B cell (primary cell): ENCODE results near the gene MLH1. TPM values are rescaled to one million over a fixed set of nuclear protein-coding genes. Genes with fewer than 3 reads are reported as not detected.

ENCODE experiments used
- ATAC-seq: fragments of 200-7000 bp; cut with Tn5 transposase; one replicate; pipeline ENCODE4 v1.10.0; 2021; ENCODE audit warnings: low read depth, mild to moderate bottlenecking, moderate number of reproducible peaks, moderate library complexity
- CTCF ChIA-PET: fragments of 350-600 bp; sonication (Branson Sonifier 250); formaldehyde crosslinking; loops from one replicate; lab custom pipeline; 2021; ENCODE audit warnings: antibody characterized with exemption, inconsistent platforms; lab: Charles Lee
- POLR2A ChIA-PET: fragments of 350-600 bp; sonication (Branson Sonifier 250); formaldehyde crosslinking; loops from one replicate; lab custom pipeline; 2021; ENCODE audit warnings: antibody characterized with exemption; lab: Charles Lee
- DNase-seq: peaks from one replicate; pipeline ENCODE4 v3.0.0; 2013
- H2AFZ ChIP-seq: 2 replicates; pipeline ENCODE4 v1.6.1; 2012; ENCODE audit warnings: mild to moderate bottlenecking, low read depth, low read length; ENCODE audit not compliant: insufficient read depth, poor library complexity, severe bottlenecking
- H3K27ac ChIP-seq, 2 donors: 1 replicate in 1 of 2; 2 replicates in 1 of 2; pipeline ENCODE4 v1.5.1; 2012 to 2013; ENCODE audit warnings: low read length in 2 of 2, mild to moderate bottlenecking in 2 of 2, moderate library complexity in 1 of 2
- H3K27me3 ChIP-seq, 4 experiments: fragments of 200-600 bp in 1 of 4; sonication (generic) in 1 of 4; replicated peaks in 1 of 4; 1 replicate in 2 of 4; 2 replicates in 2 of 4; pipeline versions ENCODE4 v1.6.1 to v1.7.0; 2013 to 2016; ENCODE audit warnings: low read length in 3 of 4, mild to moderate bottlenecking in 2 of 4, mixed read lengths in 1 of 4, moderate library complexity in 1 of 4; ENCODE audit not compliant: insufficient read depth in 4 of 4, control insufficient read depth in 3 of 4; ENCODE audit errors: control extremely low read depth in 1 of 4
- H3K36me3 ChIP-seq, 2 experiments: replicated peaks in 1 of 2; 1 replicate in 1 of 2; 2 replicates in 1 of 2; pipeline versions ENCODE4 v1.6.1 to v1.7.1; 2013; ENCODE audit warnings: low read length in 1 of 2; ENCODE audit not compliant: insufficient read depth in 2 of 2, control insufficient read depth in 1 of 2; ENCODE audit errors: control extremely low read depth in 1 of 2, extremely low read depth in 1 of 2
- H3K4me1 ChIP-seq, 2 donors: fragments of 200-600 bp in 1 of 2; sonication (generic) in 1 of 2; 1 replicate in 1 of 2; 2 replicates in 1 of 2; pipeline versions ENCODE4 v1.5.1 to v1.6.1; 2013 to 2017; ENCODE audit warnings: low read length in 2 of 2; ENCODE audit not compliant: control insufficient read depth in 2 of 2, insufficient read depth in 2 of 2
- H3K4me2 ChIP-seq: replicated peaks from 2 replicates; pipeline ENCODE3; 2012; ENCODE audit warnings: mild to moderate bottlenecking, low read depth, low read length; ENCODE audit not compliant: poor library complexity, severe bottlenecking
- H3K4me3 ChIP-seq, 5 experiments: fragments of 200-600 bp in 1 of 5; sonication (generic) in 1 of 5; 1 replicate in 3 of 5; 2 replicates in 2 of 5; pipeline versions ENCODE4 v1.5.1 to v1.7.0; 2011 to 2016; ENCODE audit warnings: low read length in 4 of 5, mild to moderate bottlenecking in 4 of 5, low read depth in 2 of 5, control low read depth in 1 of 5, moderate library complexity in 1 of 5; ENCODE audit not compliant: insufficient read depth in 1 of 5; ENCODE audit errors: control extremely low read depth in 1 of 5, extremely low read depth in 1 of 5
- H3K79me2 ChIP-seq: fragments of 200-600 bp; sonication (generic); one replicate; pipeline ENCODE4 v1.6.0; 2016; ENCODE audit warnings: low read length; ENCODE audit not compliant: control insufficient read depth, insufficient read depth
- H3K9ac ChIP-seq: fragments of 200-600 bp; sonication (generic); 2 replicates; pipeline ENCODE4 v1.6.1; 2017; ENCODE audit warnings: mild to moderate bottlenecking, low read length, moderate library complexity
- H3K9me3 ChIP-seq, 3 donors: one replicate each; pipeline versions ENCODE4 v1.6.1 to v1.7.1; 2013; ENCODE audit warnings: low read length in 2 of 3; ENCODE audit not compliant: control insufficient read depth in 2 of 3, insufficient read depth in 1 of 3; ENCODE audit errors: control extremely low read depth in 1 of 3
- H4K20me1 ChIP-seq: 2 replicates; pipeline ENCODE4 v1.6.0; 2012; ENCODE audit warnings: mild to moderate bottlenecking, low read length; ENCODE audit not compliant: insufficient read depth, control insufficient read depth, poor library complexity, severe bottlenecking
- H3K27ac Mint-ChIP-seq: one replicate; pipeline ENCODE4 v1.8.0; 2021; ENCODE audit warnings: mixed read lengths
- H3K27me3 Mint-ChIP-seq: one replicate; pipeline ENCODE4 v1.8.0; 2021; ENCODE audit warnings: mixed read lengths
- H3K4me1 Mint-ChIP-seq: one replicate; pipeline ENCODE4 v1.8.0; 2021; ENCODE audit warnings: mixed read lengths
- H3K4me3 Mint-ChIP-seq: one replicate; pipeline ENCODE4 v1.8.0; 2021; ENCODE audit warnings: mixed read lengths
- H3K9me3 Mint-ChIP-seq: one replicate; pipeline ENCODE4 v1.8.0; 2022; ENCODE audit warnings: mixed read lengths; ENCODE audit not compliant: insufficient read depth
- EZH2 ChIP-seq: IDR thresholded peaks from 2 replicates; pipeline ENCODE4 v1.6.1; 2012; ENCODE audit warnings: borderline replicate concordance, low read depth, mild to moderate bottlenecking, moderate library complexity, low read length; ENCODE audit not compliant: insufficient read depth, poor library complexity, severe bottlenecking
- WGBS: methylation state at CpG from one replicate; pipeline ENCODE4 v1.1.5; 2013; ENCODE audit warnings: missing lambda C conversion rate; ENCODE audit not compliant: insufficient coverage; 5-methylcytosine and 5-hydroxymethylcytosine counted together
- intact Hi-C: fragments of 100-400 bp; cut with micrococcal nuclease; formaldehyde crosslinking; loops from one replicate; pipeline ENCODE4 v1.10.0; 2022
- polyA plus RNA-seq: library from polyadenylated mRNA; depleted of rRNA; stranded (reverse); fragments of >200 nt; gene quantifications from 2 replicates; pipeline ENCODE4 v1.2.3, GENCODE V29; 2012
- total RNA-seq, 2 donors: library from RNA; stranded (reverse); fragments of 120-200 nt in 1 of 2; gene quantifications; 1 replicate in 1 of 2; 2 replicates in 1 of 2; pipeline versions ENCODE4 v1.2.3 to v1.2.4, GENCODE V29; 2013 to 2022
- TF ChIP-seq, protein P1 (sequence below): fragments of 200-600 bp; IDR thresholded peaks from one replicate; pipeline ENCODE4 v1.8.0; 2022; ENCODE audit warnings: antibody characterized with exemption, mild to moderate bottlenecking

Gene MLH1
- total and polyA plus RNA-seq, 2 donors (not counting 1 experiment from before 2014, with no cell fraction given), result 22.4 to 38.5 TPM

GRCh38 chr3:37094636-37095035 is 101.3 kb downstream of the MLH1 start:
- Mint-ChIP-seq H3K9me3 (no peaks in the 10 kb centered on the region), H3K27ac (no peak overlapping the region), H3K4me3 (no peak overlapping the region), H3K4me1 (no peaks in the 10 kb centered on the region), H3K27me3 (no peaks in the 10 kb centered on the region)
- TF ChIP-seq, protein P1, sequence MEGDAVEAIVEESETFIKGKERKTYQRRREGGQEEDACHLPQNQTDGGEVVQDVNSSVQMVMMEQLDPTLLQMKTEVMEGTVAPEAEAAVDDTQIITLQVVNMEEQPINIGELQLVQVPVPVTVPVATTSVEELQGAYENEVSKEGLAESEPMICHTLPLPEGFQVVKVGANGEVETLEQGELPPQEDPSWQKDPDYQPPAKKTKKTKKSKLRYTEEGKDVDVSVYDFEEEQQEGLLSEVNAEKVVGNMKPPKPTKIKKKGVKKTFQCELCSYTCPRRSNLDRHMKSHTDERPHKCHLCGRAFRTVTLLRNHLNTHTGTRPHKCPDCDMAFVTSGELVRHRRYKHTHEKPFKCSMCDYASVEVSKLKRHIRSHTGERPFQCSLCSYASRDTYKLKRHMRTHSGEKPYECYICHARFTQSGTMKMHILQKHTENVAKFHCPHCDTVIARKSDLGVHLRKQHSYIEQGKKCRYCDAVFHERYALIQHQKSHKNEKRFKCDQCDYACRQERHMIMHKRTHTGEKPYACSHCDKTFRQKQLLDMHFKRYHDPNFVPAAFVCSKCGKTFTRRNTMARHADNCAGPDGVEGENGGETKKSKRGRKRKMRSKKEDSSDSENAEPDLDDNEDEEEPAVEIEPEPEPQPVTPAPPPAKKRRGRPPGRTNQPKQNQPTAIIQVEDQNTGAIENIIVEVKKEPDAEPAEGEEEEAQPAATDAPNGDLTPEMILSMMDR, result no peak
- no peak for TF ChIP-seq EZH2
- Histone ChIP-seq H3K4me2 (no peak overlapping the region), H3K27ac (no peak overlapping the region), H3K79me2 (no peaks in the 10 kb centered on the region), H3K27me3 (no peaks in the 10 kb centered on the region), H3K4me1 (no peaks in the 10 kb centered on the region), H3K36me3 (peaks cover 4 to 7% of the 10 kb centered on the region in 2 experiments), H2AFZ (no peak overlapping the region), H3K9me3 (no peaks in the 10 kb centered on the region), H3K9ac (no peak overlapping the region), H4K20me1 (no peaks in the 10 kb centered on the region), H3K4me3 (no peak overlapping the region)
- DNase-seq, result no peak
- 67% methylated on average over 1 of the region's 3 CpGs for whole genome bisulfite sequencing
- intact Hi-C loops, result no loop called here
- CTCF ChIA-PET, result no interaction called here
- no peak for ATAC-seq
- POLR2A ChIA-PET, result no interaction called here

- Histone ChIP-seq H3K36me3 (peaks cover 0 to 4% of the 10 kb centered on the region in 2 experiments), H3K27ac (no peak overlapping the region), H3K9me3 (no peaks in the 10 kb centered on the region), H4K20me1 (no peaks in the 10 kb centered on the region), H3K27me3 (no peaks in the 10 kb centered on the region), H3K79me2 (no peaks in the 10 kb centered on the region), H3K4me2 (no peak overlapping the region), H2AFZ (no peak overlapping the region), H3K4me3 (no peak overlapping the region), H3K9ac (no peak overlapping the region), H3K4me1 (no peaks in the 10 kb centered on the region)
- TF ChIP-seq, protein P1, result no peak
- TF ChIP-seq EZH2, result no peak
- H3K27ac Mint-ChIP-seq, result no peak overlapping the region
- POLR2A ChIA-PET, result no interaction called here
- no peaks in the 10 kb centered on the region for H3K9me3 Mint-ChIP-seq
- H3K4me1 Mint-ChIP-seq, result no peaks in the 10 kb centered on the region
- CTCF ChIA-PET, result no interaction called here
- no peak for ATAC-seq
- no CpG with 5 or more reads among the region's 1 CpG for WGBS
- intact Hi-C loops, result no loop called here
- no peak for DNase-seq
- no peaks in the 10 kb centered on the region for H3K27me3 Mint-ChIP-seq
- H3K4me3 Mint-ChIP-seq, result no peak overlapping the region
Measured at GRCh38 chr3:37096288-37096687, 103.0 kb downstream of the MLH1 start.
